MM.1S (cell line): ENCODE results near the gene SLC4A1AP.

Source experiments
- CTCF ChIP-seq: fragments of 300-600 bp; sonication (generic); IDR thresholded peaks from 2 replicates; pipeline ENCODE4 v1.5.1; 2016; ENCODE audit warnings: antibody characterized with exemption, low read length, mixed read lengths
- EZH2 ChIP-seq: fragments of 300-600 bp; sonication (generic); optimal IDR thresholded peaks from 2 replicates; pipeline ENCODE3; 2017; ENCODE audit warnings: low read depth, mild to moderate bottlenecking, antibody characterized with exemption, low read length, mixed read lengths
- EZH2phosphoT487 ChIP-seq: fragments of 300-600 bp; sonication (generic); IDR thresholded peaks from 2 replicates; pipeline ENCODE4 v1.6.1; 2018; ENCODE audit warnings: antibody characterized with exemption, low read length

- TF ChIP-seq CTCF (no peak), EZH2 (no peak), EZH2phosphoT487 (no peak)
These were observed 48.8 kb downstream of the SLC4A1AP start for GRCh38 chr2:27712522-27712921.
